ENCODE measurements around the gene PDK4.

GRCh38 chr7:95540366-95540765 is 56.0 kb downstream of the PDK4 start:
- TF ChIP-seq, protein P1, sequence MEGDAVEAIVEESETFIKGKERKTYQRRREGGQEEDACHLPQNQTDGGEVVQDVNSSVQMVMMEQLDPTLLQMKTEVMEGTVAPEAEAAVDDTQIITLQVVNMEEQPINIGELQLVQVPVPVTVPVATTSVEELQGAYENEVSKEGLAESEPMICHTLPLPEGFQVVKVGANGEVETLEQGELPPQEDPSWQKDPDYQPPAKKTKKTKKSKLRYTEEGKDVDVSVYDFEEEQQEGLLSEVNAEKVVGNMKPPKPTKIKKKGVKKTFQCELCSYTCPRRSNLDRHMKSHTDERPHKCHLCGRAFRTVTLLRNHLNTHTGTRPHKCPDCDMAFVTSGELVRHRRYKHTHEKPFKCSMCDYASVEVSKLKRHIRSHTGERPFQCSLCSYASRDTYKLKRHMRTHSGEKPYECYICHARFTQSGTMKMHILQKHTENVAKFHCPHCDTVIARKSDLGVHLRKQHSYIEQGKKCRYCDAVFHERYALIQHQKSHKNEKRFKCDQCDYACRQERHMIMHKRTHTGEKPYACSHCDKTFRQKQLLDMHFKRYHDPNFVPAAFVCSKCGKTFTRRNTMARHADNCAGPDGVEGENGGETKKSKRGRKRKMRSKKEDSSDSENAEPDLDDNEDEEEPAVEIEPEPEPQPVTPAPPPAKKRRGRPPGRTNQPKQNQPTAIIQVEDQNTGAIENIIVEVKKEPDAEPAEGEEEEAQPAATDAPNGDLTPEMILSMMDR (IDR thresholded peaks at IDR 0.05), result no peak
- TF ChIP-seq POLR2A (IDR thresholded peaks at IDR 0.05), result no peak
